Ammon's horn (tissue), 1 donor: ENCODE measurements around the gene C2orf81.
"Not testable (repeated sequence)": the region's sequence is repeated elsewhere in the genome, so short reads cannot be mapped to it uniquely, and the experiment has no call there.

Experiments used
- DNase-seq: peaks from one replicate; pipeline ENCODE4 v3.0.0-alpha.2; 2016; ENCODE audit warnings: low spot score

The C2orf81 gene

DNA sequence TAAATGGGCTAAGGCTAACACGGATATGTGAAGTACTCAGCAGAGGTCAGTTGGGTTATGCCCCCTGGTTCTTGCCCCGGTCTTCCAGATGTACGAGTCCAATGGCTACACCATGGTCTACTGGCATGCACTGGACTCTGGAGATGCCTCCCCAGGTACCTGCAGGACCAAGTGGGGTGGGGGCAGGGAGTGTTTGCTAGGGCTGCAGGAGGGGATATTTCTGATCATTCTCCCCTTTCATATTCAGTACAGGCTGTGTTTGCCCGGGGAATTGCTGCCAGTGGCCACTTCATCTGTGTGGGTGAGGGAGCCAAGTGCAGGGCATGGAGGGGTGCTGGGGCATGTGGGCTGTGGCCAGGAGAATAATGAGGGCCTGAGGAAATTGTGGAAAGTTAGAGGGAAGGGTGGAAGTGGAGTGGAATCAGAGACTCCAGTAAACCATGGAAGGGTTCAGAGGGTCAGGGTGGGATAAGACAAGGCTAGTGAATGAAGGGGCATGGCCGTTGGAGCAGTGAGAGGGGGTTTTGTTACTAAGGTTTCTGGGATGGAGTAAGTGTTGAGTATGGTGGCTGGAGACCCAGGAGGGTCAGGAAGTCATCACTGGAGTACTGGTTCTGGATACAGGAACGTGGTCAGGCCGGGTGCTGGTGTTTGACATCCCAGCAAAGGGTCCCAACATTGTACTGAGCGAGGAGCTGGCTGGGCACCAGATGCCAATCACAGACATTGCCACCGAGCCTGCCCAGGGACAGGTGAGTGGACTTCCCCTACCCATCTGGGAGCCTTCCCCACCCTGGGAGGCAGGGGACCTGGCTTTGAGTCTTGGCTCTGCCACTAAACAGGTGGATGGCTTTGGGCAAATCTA is 2.0 kb upstream of the C2orf81 start:
- no peak for DNase-seq

- not testable (repeated sequence) for DNase-seq
These were observed 846 bp downstream of the C2orf81 start for GRCh38 chr2:74420443-74421103.

GRCh38 chr2:74420006-74420405 is 1.4 kb downstream of the C2orf81 start:
- no peak for DNase-seq

DNA sequence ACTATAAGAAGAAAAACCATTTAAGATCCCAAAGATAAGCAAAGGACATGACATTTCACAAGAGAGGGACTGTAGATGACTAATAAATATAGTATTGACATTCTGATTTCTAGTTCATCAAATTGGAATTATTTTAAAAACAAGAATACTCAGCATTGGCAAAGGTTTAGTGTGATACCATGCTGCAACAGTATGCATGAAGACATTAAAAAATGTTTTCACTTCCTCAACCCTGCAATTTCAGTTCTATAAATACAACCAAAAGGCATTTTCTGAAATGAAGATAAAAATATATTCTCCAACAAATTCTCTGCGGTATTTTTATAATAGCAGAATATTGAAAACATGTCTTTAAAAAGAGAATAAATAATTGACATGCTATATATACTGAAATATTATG is 2.1 kb downstream of the C2orf81 start:
- no peak for DNase-seq

GRCh38 chr2:74418312-74418711 is 3.1 kb downstream of the C2orf81 start:
- no peak for DNase-seq

- DNase-seq = no peak
These were observed 3.7 kb downstream of the C2orf81 start for GRCh38 chr2:74417763-74418162.

DNA sequence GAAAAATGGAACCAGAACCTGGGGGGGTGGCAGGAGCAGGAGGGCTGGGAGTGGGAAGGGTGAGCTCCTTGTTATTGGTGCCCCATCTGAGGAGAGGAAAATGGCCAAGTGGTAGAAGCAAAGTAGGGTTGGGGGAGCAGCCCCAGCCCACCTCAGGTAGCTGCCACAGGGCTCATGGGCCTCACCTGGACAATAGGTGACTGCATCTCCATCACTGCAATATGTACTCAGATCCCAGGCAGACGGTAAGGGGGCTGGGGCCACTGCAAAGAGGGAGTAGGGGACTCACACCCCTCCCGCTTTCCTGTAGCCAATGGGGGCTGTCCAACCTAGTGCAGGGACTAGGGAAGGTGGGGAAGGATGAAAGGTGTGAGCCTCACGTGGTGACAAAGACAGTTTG is 4.2 kb downstream of the C2orf81 start:
- DNase-seq = no peak

- DNase-seq = no peak
These were observed 4.6 kb downstream of the C2orf81 start for GRCh38 chr2:74416778-74417177.

GRCh38 chr2:74415762-74416395 is 5.5 kb downstream of the C2orf81 start:
- DNase-seq = no peak

DNA sequence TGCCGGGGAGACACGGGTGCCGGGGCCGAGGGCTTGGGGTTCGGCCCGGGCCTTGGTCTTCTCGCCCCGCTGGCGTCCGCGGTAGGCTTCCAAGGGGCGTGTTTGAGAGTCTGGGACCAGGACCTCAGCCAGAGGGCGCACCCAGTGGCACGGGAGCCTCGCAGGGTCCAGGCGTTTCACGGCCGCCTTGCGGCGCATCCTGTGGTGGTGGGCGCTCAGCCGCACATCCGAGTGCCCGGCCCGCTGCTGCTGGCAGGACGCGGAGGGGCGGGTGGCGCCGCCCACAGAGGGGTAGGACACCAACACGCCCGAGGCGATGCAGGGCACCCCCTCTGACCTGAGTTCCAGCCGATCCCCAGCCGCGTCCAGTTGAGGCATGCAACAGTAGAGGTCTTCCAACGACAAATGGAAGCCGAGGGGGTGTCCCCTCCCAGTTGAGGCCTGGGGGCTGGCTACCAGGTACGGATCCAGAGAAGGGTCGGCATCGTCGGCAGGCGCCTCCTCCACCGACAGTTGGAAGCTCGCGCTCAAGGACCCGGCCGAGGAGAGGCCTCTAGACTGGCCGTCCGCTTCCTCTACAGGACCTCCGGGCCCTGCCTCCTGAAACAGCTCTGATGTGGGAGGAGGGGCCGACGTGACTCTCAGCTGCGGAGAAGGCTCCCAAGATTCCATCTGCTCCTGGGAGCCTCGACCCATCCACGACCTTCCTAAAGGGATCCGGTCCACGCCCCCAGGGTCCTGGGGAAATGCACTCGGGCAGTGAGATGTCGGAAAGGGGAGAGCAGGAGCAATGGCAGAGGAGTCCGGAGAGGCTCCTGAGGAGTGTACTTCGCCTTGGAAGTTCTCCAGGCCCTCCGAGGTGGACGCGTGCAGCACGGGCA is 6.3 kb downstream of the C2orf81 start:
- peak; percentile 70 for DNase-seq

DNA sequence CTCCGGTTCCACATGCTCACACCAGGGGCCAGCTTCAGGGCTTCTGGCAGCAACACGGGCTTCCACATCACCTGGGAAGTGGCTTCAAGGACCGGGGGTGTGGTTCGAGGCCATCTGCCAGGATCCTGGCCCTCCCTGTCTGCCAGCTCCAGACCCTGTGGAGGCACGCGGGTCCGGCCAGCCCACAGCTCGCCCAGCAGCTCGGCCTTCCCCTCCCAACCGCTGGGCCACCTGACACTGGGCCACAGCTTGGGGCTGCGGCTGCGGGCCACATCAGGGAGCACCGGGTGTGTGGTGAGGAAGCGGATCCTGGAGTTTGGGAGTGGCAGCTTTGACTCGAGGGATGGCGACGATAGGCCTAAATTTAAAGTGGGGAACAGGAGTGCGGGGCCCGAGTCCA is 7.0 kb downstream of the C2orf81 start:
- DNase-seq = no peak

DNA sequence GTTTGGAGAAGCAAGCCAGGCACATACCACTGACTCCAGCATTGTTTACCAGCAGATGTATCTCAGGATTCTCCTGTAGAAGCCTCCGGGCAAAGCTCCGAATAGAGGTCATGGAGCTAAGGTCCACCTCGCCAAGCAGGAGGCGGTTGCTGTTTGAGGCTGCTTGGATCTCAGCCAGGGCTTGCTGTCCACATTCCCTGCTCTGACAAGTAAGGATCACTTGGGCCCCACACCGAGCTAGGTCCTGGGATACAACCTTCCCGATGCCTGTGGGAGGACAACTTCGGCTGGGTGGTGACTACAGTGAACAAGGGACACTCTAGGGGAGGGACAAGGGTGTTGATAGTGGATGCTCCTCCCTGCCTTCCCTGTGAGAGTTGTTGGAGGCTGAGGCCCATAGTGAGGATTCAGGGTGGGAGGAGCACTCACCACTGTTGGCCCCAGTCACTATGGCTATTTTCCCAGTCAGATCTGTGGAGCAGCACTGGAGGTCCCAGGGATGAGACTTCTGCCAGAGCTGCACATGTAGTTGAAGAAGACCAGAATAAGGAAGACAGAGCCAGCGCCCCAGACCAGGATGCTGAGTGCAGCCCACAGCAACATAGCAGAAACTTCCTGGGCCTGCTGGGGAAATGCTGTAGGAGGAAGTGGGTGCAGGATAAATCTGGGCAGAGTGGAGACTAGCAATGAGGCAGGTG is 8.3 kb downstream of the C2orf81 start:
- no peak for DNase-seq

DNA sequence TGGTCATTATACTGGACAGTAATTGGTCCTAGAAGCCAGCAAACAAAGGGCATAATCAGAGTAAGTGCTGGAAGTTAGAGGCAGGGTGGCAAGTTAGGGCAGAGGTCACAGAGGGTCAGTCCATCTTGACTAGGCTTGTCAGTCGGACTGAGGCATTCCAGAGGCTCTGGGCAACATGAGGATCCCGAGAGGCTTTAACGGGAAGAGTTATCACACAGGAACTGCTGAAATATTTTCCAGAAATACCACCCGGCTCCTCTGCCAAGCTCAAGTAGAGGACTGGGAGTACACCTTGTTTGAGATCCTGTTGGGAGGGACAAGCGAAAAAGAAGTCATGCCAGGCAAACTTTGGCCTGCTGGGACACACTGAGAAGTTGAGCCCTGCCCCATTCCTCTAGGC is 13.7 kb downstream of the C2orf81 start:
- no peak for DNase-seq

- no peak for DNase-seq
These were observed 15.4 kb downstream of the C2orf81 start for GRCh38 chr2:74406035-74406434.

- no peak for DNase-seq
These were observed 19.5 kb downstream of the C2orf81 start for GRCh38 chr2:74401891-74402290.

- no peak for DNase-seq
These were observed 21.6 kb downstream of the C2orf81 start for GRCh38 chr2:74399785-74400184.

DNA sequence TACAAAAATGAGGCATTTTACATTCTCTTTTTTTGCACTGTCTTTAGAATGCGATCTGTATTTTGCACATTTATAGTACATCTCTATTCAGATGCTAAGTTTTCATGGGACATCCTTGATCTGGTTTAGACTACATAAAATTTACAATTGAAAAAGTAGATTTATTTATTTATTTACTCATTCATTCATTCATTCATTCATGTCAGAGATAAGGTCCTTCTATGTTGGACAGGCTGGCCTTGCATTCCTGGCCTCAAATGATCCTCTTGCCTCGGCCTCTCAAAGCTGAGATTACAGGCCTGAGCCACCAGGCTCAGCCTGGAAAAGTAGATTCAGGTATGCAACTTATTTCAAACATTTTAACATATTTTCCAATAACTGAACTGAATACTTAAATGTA is 25.3 kb downstream of the C2orf81 start:
- no peak for DNase-seq

GRCh38 chr2:74393525-74393924 is 27.9 kb downstream of the C2orf81 start:
- DNase-seq = no peak

DNA sequence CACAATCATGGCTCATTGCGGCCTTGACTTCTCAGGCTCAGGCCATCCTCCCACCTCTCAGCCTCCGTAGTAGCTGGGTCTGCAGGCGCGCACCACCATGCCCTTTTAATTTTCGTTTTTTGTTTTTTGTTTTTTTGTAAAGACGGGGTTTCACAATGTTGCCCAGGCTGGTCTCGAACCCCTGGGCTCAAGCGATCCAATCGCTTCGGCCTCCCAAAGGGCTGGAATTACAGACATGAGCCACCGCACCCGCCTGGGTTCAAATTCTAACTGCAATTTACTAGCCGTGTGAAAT is 29.0 kb downstream of the C2orf81 start:
- no peak for DNase-seq

GRCh38 chr2:74391580-74392448 is 29.6 kb downstream of the C2orf81 start:
- DNase-seq = peak; percentile 97

- DNase-seq = no peak
These were observed 30.2 kb downstream of the C2orf81 start for GRCh38 chr2:74391209-74391579.
